GM18498 (cell line): Measurements from ENCODE around the gene BMERB1.
"Not testable (repeated sequence)": the region's sequence is repeated elsewhere in the genome, so short reads cannot be mapped to it uniquely, and the experiment has no call there.

Experiments
- ATAC-seq: cut with Tn5 transposase; IDR thresholded peaks from one replicate; pipeline ENCODE4 v1.9.1; 2021; ENCODE audit warnings: mild to moderate bottlenecking, moderate library complexity; ENCODE audit not compliant: unreplicated experiment

Gene BMERB1

DNA sequence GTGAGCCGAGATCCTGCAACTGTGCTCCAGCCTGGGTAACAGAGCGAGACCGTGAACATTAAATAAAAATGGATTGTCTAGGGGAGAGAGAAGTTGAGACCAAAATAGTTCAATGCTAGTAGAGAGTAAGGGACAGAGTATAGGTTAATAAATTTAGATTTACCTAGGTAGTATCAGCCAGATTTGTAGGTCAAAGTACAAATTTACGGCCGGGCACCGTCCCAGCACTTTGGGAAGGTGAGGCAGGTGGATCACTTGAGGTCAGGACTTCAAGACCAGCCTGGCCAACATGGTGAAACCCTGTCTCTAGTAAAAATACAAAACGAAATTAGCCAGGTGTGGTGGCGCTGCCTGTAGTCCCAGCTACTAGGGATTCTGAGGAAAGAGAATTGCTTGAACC, 12.2 kb upstream of the BMERB1 start:
- ATAC-seq = no peak

- no peak for ATAC-seq
These were observed 8.5 kb upstream of the BMERB1 start for GRCh38 chr16:15425861-15426260.

DNA sequence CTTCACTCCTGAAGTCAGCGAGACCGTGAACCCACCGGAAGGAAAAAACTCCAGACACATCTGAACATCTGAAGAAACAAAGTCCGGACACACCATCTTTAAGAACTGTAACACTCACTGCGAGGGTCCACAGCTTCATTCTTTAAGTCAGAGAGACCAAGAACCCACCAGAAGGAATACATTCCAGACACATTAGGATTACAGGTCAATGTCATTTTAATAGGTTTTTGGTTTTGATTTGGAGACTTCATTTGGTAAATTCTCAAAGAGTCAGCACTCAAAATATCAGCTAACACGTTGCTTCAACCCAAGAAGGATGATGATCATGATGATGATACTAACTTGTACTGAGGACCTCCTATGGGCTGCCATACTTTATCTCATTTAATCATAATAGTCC, 7.6 kb upstream of the BMERB1 start:
- no peak for ATAC-seq

DNA sequence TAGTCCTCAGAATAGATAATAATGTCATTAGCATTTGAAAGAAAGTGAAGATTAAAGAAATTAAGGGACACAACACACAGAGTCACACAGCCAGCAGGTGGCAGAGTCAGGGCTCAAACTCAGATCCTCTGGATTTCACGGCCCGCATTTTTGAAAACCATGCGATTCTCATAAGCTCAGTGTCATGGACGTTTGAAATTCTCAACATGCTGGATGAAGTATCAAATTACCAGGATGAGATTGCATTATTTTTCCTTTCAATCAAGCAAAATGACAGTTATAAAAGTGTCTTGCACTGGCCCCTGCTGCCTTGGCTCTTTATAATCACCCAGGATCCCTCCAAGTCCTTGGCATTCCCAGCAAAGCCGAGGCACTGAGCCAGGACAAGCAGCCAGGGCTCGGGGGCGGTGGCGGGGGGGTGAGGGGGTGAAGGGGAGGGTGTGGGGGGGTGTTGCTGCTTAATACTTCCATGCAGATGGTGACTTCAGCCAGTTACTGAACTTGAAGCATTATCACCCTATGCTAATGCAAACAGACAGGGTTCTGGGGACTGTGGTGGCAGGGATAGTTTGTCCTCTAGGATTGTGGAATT, 6.6 kb upstream of the BMERB1 start:
- no peak for ATAC-seq

GRCh38 chr16:15430884-15431283, 3.5 kb upstream of the BMERB1 start:
- ATAC-seq = not testable (repeated sequence)

GRCh38 chr16:15434079-15434424, 336 bp upstream of the BMERB1 start:
- ATAC-seq = no peak

- ATAC-seq = no peak
These were observed 952 bp downstream of the BMERB1 start for GRCh38 chr16:15435216-15435864.

DNA sequence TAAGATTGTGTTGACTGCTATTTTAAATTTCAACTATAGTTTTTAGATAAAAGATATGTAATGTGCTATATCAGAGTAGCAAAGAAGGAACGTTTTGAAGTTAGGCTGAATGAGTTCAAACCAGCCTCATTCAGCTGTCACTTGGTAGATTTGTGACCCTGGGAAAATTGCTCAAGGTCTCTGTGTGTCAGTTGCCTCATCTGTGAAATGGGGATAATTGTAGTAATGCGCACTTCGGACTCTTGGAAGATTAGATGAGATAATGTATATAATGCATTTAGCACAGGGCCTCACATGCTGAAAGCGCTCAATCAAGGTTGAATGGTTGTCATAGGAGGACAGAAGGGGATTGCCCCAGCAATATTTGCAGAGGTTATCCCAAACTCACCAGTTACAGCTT, 4.7 kb downstream of the BMERB1 start:
- no peak for ATAC-seq

DNA sequence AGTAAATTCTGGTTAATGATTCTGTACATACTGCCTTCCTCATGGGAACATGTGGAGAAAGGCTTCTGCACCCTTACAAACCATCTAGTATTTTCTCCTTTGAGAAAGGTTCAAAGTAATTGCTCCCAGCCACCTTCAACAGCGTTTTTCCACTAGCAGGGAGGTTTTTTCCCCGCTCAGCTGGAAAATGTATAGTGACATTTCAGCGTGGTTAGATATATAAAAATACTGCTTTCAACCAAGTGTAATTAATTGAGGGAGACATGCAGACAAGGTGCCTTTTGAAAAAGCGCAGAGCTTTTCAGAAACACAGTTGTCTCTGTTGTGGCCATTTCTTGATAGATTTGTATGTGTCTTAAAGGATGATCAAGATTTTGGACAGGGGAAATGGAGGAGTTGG, 5.1 kb downstream of the BMERB1 start:
- ATAC-seq = no peak

- ATAC-seq = no peak
These were observed 6.5 kb downstream of the BMERB1 start for GRCh38 chr16:15440852-15441251.

DNA sequence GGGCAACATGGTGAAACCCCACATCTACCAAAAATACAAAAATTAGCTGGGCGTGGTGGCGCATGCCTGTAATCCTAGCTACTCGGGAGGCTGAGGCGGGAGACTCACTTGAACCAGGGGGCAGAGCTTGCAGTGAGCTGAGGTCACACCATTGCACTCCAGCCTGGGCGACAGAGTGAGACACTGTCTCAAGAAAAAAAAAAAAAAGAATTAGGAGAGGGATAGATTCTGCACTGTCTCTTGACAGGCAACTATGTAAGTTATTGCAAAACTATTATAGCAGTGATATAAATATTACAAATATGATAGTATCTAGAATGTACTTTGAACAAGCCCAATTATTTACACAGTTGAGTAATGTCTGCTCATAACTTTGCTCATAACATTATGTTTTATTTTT, 7.8 kb downstream of the BMERB1 start:
- not testable (repeated sequence) for ATAC-seq

DNA sequence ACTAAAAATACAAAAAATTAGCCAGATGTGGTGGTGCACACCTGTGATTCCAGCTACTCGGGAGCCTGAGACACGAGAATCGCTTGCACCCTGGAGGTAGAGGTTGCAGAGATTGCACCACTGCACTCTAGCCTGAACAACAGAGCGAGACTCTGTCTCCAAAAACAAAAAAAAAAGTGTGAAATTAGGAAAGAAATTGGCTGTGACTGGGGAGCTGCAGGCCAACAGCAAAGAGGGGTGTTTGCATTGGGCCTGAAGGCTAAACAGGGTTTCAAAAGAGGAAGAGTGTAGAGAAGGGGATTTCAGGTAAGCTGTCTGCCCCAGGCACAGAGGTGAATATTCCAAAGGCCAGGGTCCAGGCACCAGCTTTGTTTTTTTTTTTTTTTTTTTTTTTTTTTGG, 9.4 kb downstream of the BMERB1 start:
- no peak for ATAC-seq

GRCh38 chr16:15444264-15444663, 9.9 kb downstream of the BMERB1 start:
- no peak for ATAC-seq

GRCh38 chr16:15445450-15445849, 11.1 kb downstream of the BMERB1 start:
- no peak for ATAC-seq

GRCh38 chr16:15446901-15447300, 12.5 kb downstream of the BMERB1 start:
- ATAC-seq = no peak

DNA sequence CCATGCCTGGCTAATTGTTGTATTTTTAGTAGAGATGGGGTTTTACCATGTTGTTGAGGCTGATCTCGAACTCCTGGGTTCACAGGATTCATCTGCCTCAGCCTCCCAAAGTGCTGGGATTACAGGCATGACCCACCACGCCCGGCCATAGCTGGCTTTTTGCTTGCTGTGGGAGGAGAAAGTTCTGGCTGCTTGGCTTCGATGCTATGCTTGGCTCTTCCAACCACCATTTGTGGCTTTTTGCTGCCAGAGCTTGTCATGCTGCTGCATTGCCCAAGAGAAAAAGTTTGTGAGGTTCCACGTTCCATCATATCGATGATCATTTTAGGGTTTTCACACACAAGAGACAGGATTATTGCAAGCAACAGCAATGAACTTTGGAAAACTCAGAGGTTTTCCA, 16.2 kb downstream of the BMERB1 start:
- ATAC-seq = no peak

DNA sequence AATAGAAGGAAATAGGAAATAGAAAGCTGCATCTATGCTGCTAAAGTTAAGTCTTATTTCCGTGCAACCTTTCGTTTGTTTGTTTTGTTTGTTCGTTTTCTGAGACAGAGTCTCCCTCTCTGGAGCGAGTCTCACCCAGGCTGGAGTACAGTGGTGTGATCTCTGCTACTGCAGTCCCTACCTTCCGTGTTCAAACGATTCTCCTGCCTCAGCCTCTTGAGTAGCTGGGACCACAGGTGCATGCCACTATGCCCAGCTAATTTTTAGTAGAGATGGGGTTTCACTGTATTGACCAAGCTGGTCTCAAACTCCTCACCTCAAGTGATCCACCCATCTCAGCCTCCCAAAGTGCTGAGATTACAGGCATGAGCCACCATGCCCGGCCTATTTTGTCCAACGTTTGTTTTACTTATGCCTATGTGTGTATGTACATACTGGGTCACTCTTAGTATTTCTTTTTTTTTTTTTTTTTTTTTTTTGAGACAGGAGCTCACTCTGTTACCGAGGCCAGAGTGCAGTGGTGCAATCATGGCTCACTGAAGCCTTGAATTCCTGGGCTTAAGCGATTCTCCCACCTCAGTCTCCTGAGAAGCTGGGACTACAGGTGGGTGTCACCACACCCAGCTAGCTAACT, 16.8 kb downstream of the BMERB1 start:
- ATAC-seq = no peak

DNA sequence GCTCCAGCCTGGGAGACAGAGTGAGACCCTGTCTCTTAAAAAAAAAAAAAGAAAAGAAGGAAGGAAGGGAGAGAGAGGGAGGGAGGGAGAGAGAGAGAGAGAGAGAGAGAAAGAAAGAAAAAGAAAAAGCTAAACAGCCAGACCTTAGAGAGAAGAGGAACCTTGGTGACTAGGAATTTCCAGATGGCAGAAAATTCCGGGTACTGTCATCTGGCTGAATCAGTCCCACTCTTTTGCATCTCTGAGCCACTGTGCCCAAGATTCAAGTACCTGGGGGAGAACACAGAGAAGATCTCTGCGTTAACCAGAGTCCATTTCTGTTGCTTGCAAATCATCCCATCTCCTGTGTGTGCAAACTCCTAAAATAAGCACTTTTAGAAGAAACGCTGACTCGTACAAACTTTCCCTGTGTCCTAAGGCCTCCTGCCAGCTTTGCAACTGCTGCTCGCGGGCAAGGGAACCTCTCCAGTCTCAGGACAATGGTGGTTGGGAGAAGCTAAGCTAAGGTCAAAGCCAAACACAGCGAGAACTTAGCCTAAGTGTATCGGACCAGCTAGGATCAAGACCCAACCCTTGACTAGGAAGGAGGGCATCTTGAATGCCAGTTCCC, 18.0 kb downstream of the BMERB1 start:
- ATAC-seq = no peak

DNA sequence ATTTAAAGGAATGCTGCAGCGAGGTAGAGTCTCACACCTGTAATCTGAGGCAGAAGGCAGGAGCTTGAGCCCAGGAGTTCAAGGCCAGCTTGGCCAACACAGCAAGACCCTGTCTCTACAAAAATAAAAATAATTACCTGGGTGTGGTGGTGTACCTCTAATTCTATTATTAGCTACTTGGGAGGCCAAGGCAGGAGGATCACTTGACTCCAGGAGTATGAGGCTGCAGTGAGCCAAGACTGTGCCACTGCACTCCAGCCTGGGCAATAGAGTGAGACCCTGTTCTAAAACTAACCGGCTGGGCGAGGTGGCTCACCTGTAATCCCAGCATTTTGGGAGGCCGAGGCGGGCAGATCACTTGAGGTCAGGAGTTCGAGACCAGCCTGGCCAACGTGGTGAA, 18.9 kb downstream of the BMERB1 start:
- ATAC-seq = not testable (repeated sequence)

GRCh38 chr16:15454933-15455332, 20.5 kb downstream of the BMERB1 start:
- not testable (repeated sequence) for ATAC-seq

GRCh38 chr16:15457400-15457799, 23.0 kb downstream of the BMERB1 start:
- no peak for ATAC-seq

- ATAC-seq = no peak
These were observed 23.6 kb downstream of the BMERB1 start for GRCh38 chr16:15457958-15458357.
